Transverse colon (tissue), 3 donors: ENCODE data around the gene BCL7B.

Source experiments
- CTCF ChIP-seq, 5 experiments: fragments of 200-600 bp in 3 of 5; fragments of 450-650 bp in 2 of 5; sonication (generic) in 3 of 5; IDR thresholded peaks; 1 replicate in 2 of 5; 2 replicates in 3 of 5; pipeline ENCODE4 v1.5.1; 2016 to 2017; ENCODE audit warnings: antibody characterized with exemption in 5 of 5, inconsistent platforms in 3 of 5, mild to moderate bottlenecking in 2 of 5, moderate library complexity in 1 of 5
- EP300 ChIP-seq: sonication (generic); formaldehyde crosslinking; IDR thresholded peaks from one replicate; pipeline ENCODE4 v1.6.1; 2017; ENCODE audit warnings: antibody characterized with exemption, low read depth

GRCh38 chr7:73504017-73504416 is 53.5 kb downstream of the BCL7B start:
- TF ChIP-seq CTCF (IDR thresholded peaks at IDR 0.05) (no peak), EP300 (no peak)
